Subcutaneous adipose tissue (tissue), 4 donors: ENCODE measurements around the gene BRAT1. TPM values are rescaled to one million over a fixed set of nuclear protein-coding genes. Genes with fewer than 3 reads are reported as not detected.

Source experiments
- total RNA-seq, 4 donors: library from RNA; depleted of rRNA; stranded (reverse); fragments of >200 nt; gene quantifications; one replicate each; pipeline ENCODE4 v1.1.0, GENCODE V29; 2016
- TF ChIP-seq, protein P1 (sequence below): fragments of 450-650 bp; IDR thresholded peaks from one replicate; pipeline ENCODE4 v1.5.1; 2016; ENCODE audit warnings: low read depth, mild to moderate bottlenecking, control low read depth, antibody characterized with exemption, moderate library complexity

BRAT1 gene
- total RNA-seq, 4 donors from 2014 or later: 11.7 to 42.2 (median 19.8) TPM

DNA sequence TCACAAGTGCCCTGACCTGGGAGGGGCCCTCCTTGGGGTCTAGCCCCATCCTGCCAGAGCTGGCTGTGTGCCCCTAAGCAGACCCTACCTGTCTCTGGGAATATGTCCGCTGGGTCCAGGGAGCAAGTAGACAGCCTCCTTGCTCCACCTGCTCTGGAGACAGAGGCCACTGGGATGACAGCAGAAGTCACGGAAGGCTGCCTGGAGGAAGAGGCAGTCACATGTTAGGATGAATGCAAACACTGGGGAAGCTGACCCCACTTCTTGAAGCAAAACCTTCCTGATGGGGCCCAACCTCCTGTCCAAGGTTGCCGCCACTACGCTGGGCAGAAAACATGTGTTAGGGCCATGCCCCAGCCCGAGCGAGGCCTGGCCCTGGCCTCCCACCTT, 47.4 kb downstream of the BRAT1 start:
- TF ChIP-seq, protein P1, sequence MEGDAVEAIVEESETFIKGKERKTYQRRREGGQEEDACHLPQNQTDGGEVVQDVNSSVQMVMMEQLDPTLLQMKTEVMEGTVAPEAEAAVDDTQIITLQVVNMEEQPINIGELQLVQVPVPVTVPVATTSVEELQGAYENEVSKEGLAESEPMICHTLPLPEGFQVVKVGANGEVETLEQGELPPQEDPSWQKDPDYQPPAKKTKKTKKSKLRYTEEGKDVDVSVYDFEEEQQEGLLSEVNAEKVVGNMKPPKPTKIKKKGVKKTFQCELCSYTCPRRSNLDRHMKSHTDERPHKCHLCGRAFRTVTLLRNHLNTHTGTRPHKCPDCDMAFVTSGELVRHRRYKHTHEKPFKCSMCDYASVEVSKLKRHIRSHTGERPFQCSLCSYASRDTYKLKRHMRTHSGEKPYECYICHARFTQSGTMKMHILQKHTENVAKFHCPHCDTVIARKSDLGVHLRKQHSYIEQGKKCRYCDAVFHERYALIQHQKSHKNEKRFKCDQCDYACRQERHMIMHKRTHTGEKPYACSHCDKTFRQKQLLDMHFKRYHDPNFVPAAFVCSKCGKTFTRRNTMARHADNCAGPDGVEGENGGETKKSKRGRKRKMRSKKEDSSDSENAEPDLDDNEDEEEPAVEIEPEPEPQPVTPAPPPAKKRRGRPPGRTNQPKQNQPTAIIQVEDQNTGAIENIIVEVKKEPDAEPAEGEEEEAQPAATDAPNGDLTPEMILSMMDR: no peak

DNA sequence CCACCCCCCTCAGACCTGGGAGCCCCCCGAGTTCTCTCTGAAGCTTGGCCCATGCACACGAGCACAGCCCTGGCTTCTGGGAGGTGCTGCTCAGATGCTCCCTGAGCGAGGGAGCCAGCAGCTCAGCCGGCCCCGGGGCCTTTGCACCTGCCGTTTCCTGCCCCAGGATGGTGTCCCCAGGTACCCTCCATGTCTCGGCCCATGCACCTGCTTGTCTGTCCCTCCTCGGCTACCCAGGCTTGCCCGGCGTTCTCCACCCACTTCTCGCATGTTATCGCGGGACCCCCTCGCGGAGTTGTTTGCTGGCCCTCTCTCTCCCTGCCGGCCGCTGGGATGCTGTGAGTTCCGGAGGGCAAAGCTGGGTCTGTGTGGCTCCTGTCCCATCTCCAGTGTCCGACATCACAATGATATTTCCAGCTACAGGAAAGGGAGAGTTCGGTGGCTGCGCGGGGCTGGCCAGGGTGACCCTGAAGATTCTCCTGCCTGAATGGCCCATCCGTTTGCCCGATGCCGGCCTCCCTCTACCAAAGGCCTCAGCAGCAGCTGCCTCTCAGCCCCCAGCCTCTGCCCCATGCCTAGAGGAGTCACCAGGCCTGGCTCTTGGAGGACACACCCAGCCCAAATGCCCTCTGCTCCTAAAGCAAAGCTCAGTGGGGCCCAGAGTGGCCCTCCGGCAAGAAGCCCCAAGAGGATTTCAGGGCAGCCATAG, 48.0 kb downstream of the BRAT1 start:
- TF ChIP-seq, protein P1: no peak

DNA sequence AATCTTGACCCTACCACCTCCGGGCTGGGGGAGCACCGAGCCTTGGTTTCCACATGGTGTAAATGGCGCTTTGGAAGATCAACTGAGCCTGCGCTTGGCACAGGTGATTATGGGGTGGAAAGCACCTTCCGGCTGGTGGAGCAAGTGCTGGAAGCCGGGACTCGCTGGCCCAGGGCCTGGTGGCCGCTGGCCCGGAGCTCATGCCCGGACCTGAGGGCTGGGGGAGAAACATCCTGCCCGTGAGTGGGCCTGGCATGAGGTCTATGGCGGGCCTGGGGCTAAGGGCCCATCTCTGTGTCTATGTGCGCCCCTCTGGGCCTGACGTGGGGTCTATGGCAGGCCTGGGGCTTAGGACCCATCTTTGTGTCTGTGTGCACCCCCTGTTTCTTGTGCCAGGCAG, 49.9 kb downstream of the BRAT1 start:
- TF ChIP-seq, protein P1: no peak

DNA sequence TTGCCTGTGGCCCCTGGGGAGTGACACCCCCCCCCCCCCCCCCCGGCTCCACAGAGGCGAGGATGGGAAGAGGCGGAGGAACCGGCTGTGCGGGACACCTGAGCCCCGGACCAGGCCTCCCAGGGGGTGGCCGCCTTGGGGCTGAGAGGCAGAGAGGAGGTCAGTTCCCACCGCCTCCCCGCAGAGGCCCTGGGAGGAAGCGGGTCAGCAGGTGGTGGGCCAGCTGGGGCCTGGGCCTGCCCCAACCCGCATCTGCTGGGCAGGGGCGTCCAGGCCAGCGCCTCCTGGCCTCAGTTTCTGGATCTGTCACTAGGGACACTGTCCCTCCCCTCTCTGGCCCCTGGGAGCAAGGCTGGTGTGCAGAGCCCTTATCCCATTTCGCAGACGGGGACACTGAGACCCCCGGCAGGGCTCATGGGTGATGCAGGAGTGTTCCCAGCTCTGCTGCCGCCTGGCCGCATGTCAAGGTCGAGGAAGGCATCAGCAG, 50.4 kb downstream of the BRAT1 start:
- TF ChIP-seq, protein P1: no peak

DNA sequence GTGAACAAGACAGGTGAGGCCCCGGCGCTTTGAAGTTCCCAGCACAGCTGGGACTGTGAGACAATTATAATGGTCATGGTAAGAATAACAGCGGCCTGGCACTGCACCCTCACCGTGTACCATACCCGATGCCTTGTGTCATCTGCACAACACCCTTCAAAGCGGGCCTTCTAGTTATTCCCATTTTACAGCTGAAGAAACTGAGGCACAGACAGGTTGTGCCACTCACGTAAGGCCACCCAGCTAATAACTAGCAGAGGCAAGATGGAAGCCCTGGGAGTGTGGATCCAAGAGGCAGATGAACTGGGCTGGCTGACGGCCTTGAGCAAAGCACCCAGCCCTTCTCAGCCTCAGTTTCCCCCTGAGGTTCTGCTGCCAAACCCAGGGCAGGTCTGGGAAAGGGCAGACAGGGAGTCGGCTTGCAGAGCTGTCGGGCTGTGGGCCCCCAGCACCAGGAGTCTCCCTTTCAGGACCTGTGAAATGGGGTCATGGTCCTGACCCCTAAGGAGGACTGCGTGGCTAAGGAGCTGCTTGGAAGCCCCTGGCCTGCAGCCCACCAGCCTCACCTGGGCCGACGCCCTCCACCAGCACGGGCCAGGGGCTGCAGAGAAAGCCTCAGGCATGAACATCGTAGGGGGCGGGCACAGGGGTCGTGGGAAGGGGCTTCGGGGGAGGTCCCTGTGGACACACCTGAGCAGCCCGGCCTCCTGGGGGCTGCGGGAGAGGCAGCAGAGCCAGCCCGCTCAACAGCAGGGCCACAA, 51.0 kb downstream of the BRAT1 start:
- TF ChIP-seq, protein P1: no peak

DNA sequence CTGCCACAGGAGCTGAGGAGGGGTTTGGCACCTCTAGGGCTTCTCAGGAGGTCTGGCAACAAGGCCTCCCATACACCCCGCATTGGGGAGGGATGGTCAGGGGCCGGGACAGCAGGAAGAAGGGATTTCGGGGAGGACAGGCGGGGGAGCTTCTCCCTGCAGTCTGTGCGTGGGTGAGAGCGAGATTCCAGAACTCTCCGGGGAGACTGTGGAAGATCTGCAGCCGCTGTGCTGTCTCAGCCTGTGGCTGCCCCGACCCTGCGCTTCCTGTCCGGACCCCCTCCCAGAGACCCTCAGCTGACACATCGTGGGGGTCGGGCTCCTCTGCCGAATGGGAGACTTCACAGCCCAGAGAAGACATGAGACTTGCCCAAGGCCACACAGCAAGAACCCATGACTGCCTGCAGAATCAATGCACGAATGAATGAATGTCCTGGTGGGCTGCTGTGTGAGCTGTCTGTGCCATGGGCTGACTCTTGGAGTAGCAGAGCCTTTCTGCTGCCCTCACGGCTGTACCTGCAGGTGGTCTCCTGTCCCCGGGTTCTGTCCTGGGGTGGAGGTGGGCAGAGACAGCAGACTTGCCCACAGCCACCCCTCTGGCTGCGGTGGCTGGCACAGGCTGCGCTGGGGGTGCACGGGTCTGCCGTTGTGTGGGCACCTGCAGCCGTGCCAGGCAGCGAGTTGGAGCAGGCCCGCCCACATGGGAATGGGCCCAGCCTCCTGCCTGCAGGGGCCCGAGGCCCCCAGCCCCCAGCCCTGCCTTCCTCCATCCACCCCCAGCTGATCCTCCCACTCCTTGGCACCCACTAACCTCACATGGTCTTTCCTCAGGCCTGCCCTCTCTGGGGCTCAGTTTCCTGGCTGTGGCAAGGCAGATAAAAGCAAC, 52.0 kb downstream of the BRAT1 start:
- TF ChIP-seq, protein P1: no peak

DNA sequence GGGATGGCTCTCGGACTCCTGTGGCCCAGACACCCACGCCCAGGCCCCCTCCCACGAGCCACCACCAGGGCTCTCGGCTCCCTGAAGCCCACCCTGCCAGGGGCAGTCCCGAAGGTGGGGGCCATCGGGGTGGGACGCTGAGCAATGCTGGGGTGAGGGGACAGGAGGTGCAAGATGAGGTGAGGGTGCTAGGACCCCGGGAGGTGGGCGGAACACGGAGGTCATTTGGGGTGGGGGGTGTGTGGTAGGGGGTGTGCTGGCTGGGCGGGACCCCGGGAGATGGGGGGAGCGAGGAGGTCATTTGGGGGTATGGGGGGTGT, 52.7 kb downstream of the BRAT1 start:
- TF ChIP-seq, protein P1: no peak
